CD4-positive, alpha-beta T cell (primary cell): ENCODE measurements around the gene PLEKHO2. TPM values are rescaled to one million over a fixed set of nuclear protein-coding genes. Genes with fewer than 3 reads are reported as not detected.

Source experiments
- ATAC-seq: fragments of 200-7000 bp; cut with Tn5 transposase; one replicate; pipeline ENCODE4 v1.10.0; 2022; ENCODE audit warnings: mild to moderate bottlenecking; ENCODE audit not compliant: poor library complexity
- CTCF ChIA-PET: fragments of 350-600 bp; sonication (Branson Sonifier 250); formaldehyde crosslinking; loops from one replicate; lab custom pipeline; 2021; ENCODE audit warnings: antibody characterized with exemption, inconsistent platforms; lab: Charles Lee
- POLR2A ChIA-PET: fragments of 350-600 bp; sonication (Branson Sonifier 250); formaldehyde crosslinking; loops from one replicate; lab custom pipeline; 2021; ENCODE audit warnings: antibody characterized with exemption, inconsistent platforms; lab: Charles Lee
- DNase-seq, 14 experiments: peaks; one replicate each; pipeline ENCODE4 v3.0.0-alpha.2; 2013 to 2020; ENCODE audit warnings: mixed read lengths in 2 of 14
- H3K27ac ChIP-seq, 2 donors: one replicate each; pipeline versions ENCODE4 v1.5.1 to v1.7.0; 2013; ENCODE audit warnings: low read length in 2 of 2, low read depth in 1 of 2, mild to moderate bottlenecking in 1 of 2
- H3K27me3 ChIP-seq, 2 experiments: 1 replicate in 1 of 2; 2 replicates in 1 of 2; pipeline versions ENCODE4 v1.6.1 to v1.7.0; 2013; ENCODE audit warnings: low read length in 2 of 2, control low read depth in 1 of 2, mild to moderate bottlenecking in 1 of 2, moderate library complexity in 1 of 2; ENCODE audit not compliant: insufficient read depth in 2 of 2, control insufficient read depth in 1 of 2
- H3K36me3 ChIP-seq: one replicate; pipeline ENCODE4 v1.6.1; 2013; ENCODE audit warnings: low read length, control low read depth; ENCODE audit not compliant: insufficient read depth
- H3K4me1 ChIP-seq: one replicate; pipeline ENCODE4 v1.6.1; 2013; ENCODE audit warnings: low read length, control low read depth; ENCODE audit not compliant: insufficient read depth
- H3K4me3 ChIP-seq: one replicate; pipeline ENCODE4 v1.5.1; 2013; ENCODE audit warnings: mild to moderate bottlenecking, low read length, moderate library complexity
- H3K9me3 ChIP-seq, 2 experiments: 1 replicate in 1 of 2; 2 replicates in 1 of 2; pipeline versions ENCODE4 v1.6.1 to v1.7.0; 2013; ENCODE audit warnings: low read length in 2 of 2, mild to moderate bottlenecking in 2 of 2, control low read depth in 1 of 2, moderate library complexity in 1 of 2; ENCODE audit not compliant: control insufficient read depth in 1 of 2, insufficient read depth in 1 of 2
- H3K27ac Mint-ChIP-seq: one replicate; pipeline ENCODE4 v1.8.0; 2020; ENCODE audit warnings: mixed read lengths
- H3K27me3 Mint-ChIP-seq: one replicate; pipeline ENCODE4 v1.8.0; 2021; ENCODE audit warnings: mixed read lengths
- H3K36me3 Mint-ChIP-seq: one replicate; pipeline ENCODE4 v1.8.0; 2021; ENCODE audit warnings: low read depth, mixed read lengths
- H3K4me1 Mint-ChIP-seq: one replicate; pipeline ENCODE4 v1.8.0; 2021; ENCODE audit warnings: low read depth, mixed read lengths
- H3K4me3 Mint-ChIP-seq: one replicate; pipeline ENCODE4 v1.8.0; 2020; ENCODE audit warnings: mild to moderate bottlenecking, mixed read lengths
- H3K9me3 Mint-ChIP-seq: one replicate; pipeline ENCODE4 v1.8.0; 2020; ENCODE audit warnings: mixed read lengths
- intact Hi-C, 2 experiments: fragments of 100-400 bp; cut with DNase I in 1 of 2; cut with micrococcal nuclease in 1 of 2; formaldehyde crosslinking; loops; one replicate each; pipeline versions ENCODE4 v1.15.1 to v1.9.0; 2023 to 2025; cut with DNase I, micrococcal nuclease
- total RNA-seq, 174 experiments: library from RNA in 2 of 174; stranded (reverse) in 2 of 174; gene quantifications; one replicate each; pipeline ENCODE4 v1.2.3 and lab custom pipeline; 2021 to 2026
- TF ChIP-seq, protein P1 (sequence below): fragments of 200-600 bp; IDR thresholded peaks from one replicate; pipeline ENCODE4 v1.8.0; 2022; ENCODE audit warnings: antibody characterized with exemption, mild to moderate bottlenecking

The PLEKHO2 gene
- total RNA-seq, 2 experiments from 2014 or later = 5.6 to 5.9 TPM

DNA sequence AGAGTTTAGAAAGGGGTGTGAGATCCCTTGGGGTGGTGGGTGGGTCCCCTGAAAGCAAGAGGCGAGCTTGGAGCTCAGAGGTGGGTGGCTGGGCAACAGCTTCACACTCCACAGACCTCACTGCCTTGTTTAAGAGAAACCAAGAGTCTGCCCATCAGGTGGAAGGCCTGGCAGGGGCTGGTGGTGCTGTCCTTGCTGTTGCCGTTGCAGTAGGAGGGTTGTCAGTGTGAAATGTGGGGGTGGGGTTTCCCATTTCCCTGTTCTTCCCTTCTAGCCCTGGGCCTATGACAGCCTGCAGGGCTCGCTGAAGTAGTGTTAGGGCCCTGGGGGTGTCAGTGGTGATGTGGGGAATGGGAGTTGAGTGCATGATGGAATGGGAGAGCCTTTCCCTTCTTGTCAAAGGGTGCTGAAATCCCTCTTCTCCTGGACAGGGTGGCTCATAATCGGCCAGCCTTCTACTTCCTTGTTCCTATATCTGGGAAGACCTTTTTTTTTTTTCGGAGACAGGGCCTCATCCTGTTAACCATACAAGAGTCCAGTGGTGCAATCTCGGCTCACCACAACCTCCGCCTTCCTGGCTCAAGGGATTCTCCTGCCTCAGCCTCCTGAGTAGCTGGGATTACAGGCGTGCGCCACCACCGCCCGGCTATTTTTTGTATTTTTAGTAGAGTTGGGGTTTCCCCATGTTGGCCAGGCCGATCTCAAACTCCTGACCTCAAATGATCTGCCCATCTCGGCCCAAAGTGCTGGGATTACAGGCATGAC, 4.3 kb downstream of the PLEKHO2 start:
- H3K36me3 ChIP-seq = peaks cover 40% of the 10 kb centered on the region
- CTCF ChIA-PET = interaction anchor here (1.1 kb wide), 1 partner anchor 9 kb away, joined by 3 read pairs; no protein-coding TSS in a partner anchor
- intact Hi-C loops = loop anchor here in 1 of 2 experiments (10.0 kb wide), 1 partner anchor 339 kb away; the partner anchor contains the start of gene CLPX
- H3K4me3 Mint-ChIP-seq = peak overlapping the region; percentile 38
- peak overlapping the region in 1 of 2 donors; percentile 11 for H3K27ac ChIP-seq
- ATAC-seq = no peak
- H3K9me3 ChIP-seq = no peaks in the 10 kb centered on the region
- peaks cover 72% of the 10 kb centered on the region for H3K4me1 Mint-ChIP-seq
- no peaks in the 10 kb centered on the region for H3K27me3 ChIP-seq
- POLR2A ChIA-PET = interaction anchor here (4.2 kb wide), 1 partner anchor 48 kb away, joined by 33 read pairs; no protein-coding TSS in a partner anchor
- peaks cover 67% of the 10 kb centered on the region for H3K4me1 ChIP-seq
- H3K27me3 Mint-ChIP-seq = no peaks in the 10 kb centered on the region
- TF ChIP-seq, protein P1, sequence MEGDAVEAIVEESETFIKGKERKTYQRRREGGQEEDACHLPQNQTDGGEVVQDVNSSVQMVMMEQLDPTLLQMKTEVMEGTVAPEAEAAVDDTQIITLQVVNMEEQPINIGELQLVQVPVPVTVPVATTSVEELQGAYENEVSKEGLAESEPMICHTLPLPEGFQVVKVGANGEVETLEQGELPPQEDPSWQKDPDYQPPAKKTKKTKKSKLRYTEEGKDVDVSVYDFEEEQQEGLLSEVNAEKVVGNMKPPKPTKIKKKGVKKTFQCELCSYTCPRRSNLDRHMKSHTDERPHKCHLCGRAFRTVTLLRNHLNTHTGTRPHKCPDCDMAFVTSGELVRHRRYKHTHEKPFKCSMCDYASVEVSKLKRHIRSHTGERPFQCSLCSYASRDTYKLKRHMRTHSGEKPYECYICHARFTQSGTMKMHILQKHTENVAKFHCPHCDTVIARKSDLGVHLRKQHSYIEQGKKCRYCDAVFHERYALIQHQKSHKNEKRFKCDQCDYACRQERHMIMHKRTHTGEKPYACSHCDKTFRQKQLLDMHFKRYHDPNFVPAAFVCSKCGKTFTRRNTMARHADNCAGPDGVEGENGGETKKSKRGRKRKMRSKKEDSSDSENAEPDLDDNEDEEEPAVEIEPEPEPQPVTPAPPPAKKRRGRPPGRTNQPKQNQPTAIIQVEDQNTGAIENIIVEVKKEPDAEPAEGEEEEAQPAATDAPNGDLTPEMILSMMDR = no peak
- peak overlapping the region; percentile 83 for H3K27ac Mint-ChIP-seq
- H3K36me3 Mint-ChIP-seq = peaks cover 61% of the 10 kb centered on the region
- H3K9me3 Mint-ChIP-seq = no peaks in the 10 kb centered on the region
- no peak for DNase-seq
- peak overlapping the region; percentile 88 for H3K4me3 ChIP-seq

DNA sequence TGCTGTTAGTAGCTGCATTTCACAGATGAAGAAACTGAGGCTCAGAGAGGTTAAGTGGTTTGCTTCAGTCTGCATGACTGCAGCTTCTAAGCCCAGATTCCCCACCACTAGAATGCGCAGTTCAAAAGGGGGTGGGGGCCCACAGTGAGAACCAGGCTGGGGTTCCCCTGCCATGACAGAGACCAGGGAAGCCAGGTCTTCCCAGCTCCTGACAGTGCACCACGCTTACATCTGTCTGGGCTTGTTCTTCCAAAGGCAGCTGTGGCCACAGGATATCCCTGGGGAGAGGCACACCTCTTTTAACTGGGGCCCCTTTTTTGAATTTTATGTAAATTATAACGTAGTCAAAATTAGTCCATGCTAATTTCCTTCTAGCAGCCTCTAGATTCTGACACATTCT, 5.3 kb downstream of the PLEKHO2 start:
- no peak overlapping the region for H3K27ac Mint-ChIP-seq

DNA sequence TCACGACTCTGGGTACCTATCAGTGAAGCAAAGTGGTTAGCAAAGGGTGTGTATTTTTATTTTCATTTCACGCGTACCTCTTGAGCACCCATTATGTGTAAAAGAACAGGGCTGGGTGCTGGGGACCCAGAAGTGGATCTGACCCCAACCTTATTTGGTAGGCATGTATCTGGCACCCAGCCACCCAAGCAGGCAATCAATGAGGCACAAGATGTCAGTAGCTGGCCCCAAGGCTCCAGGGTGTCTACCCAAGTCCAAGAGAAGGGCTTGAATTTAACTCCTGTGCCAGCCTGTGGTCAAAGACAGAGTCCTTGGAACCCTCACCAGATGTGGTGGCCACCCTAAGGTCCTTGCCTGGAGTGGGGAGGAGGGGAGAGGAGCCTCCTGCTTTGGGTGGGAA, 5.7 kb downstream of the PLEKHO2 start:
- peaks cover 53% of the 10 kb centered on the region for H3K36me3 ChIP-seq
- TF ChIP-seq, protein P1 = no peak
- H3K27ac ChIP-seq = no peak overlapping the region
- H3K4me1 ChIP-seq = peaks cover 75% of the 10 kb centered on the region
- ChIA-PET POLR2A (interaction anchor here (1.5 to 3.1 kb wide), 2 partner anchors 46 to 47 kb away, joined by 6 to 12 read pairs; no protein-coding TSS in a partner anchor), CTCF (interaction anchor here (1.8 kb wide), 1 partner anchor 48 kb away, joined by 6 read pairs; no protein-coding TSS in a partner anchor)
- H3K27me3 Mint-ChIP-seq = no peaks in the 10 kb centered on the region
- H3K4me3 ChIP-seq = no peak overlapping the region
- no peaks in the 10 kb centered on the region for H3K27me3 ChIP-seq
- peaks cover 71% of the 10 kb centered on the region for H3K36me3 Mint-ChIP-seq
- H3K4me1 Mint-ChIP-seq = peaks cover 76% of the 10 kb centered on the region
- intact Hi-C loops = loop anchor here in 1 of 2 experiments (10.0 kb wide), 1 partner anchor 337 kb away; the partner anchor contains the start of gene CLPX
- H3K9me3 Mint-ChIP-seq = no peaks in the 10 kb centered on the region
- ATAC-seq = no peak
- H3K4me3 Mint-ChIP-seq = no peak overlapping the region
- H3K9me3 ChIP-seq = no peaks in the 10 kb centered on the region
- no peak for DNase-seq
- no peak overlapping the region for H3K27ac Mint-ChIP-seq

More for the DNA sequence above, 5.3 kb downstream of the PLEKHO2 start:
- Mint-ChIP-seq H3K27me3 (no peaks in the 10 kb centered on the region), H3K4me1 (peaks cover 77% of the 10 kb centered on the region), H3K9me3 (no peaks in the 10 kb centered on the region), H3K36me3 (peaks cover 71% of the 10 kb centered on the region), H3K4me3 (no peak overlapping the region)
- DNase-seq (no peak), ATAC-seq (no peak)
- H3K27me3 ChIP-seq = no peaks in the 10 kb centered on the region
- no peak overlapping the region for H3K4me3 ChIP-seq
- H3K27ac ChIP-seq = no peak overlapping the region
- POLR2A ChIA-PET = interaction anchor here (1.5 to 3.1 kb wide), 2 partner anchors 46 to 48 kb away, joined by 6 to 12 read pairs; no protein-coding TSS in a partner anchor
- no peaks in the 10 kb centered on the region for H3K9me3 ChIP-seq
- peaks cover 74% of the 10 kb centered on the region for H3K4me1 ChIP-seq
- peaks cover 50% of the 10 kb centered on the region for H3K36me3 ChIP-seq
- intact Hi-C loops = loop anchor here in 1 of 2 experiments (10.0 kb wide), 1 partner anchor 338 kb away; the partner anchor contains the start of gene CLPX
- TF ChIP-seq, protein P1 = no peak
- CTCF ChIA-PET = interaction anchor here (1.8 kb wide), 1 partner anchor 48 kb away, joined by 6 read pairs; no protein-coding TSS in a partner anchor
